A549 treated with AZD9567 at 1 μM for 4 hours (cell line): ENCODE measurements around the gene GLOD4. TPM values are rescaled to one million over a fixed set of nuclear protein-coding genes. Genes with fewer than 3 reads are reported as not detected.

ENCODE experiments used
- total RNA-seq: library from RNA; stranded (reverse); fragments of 200-300 nt; extraction: Qiagen RNA extraction; gene quantifications from 5 replicates; pipeline ENCODE4 v1.2.3, GENCODE V29; 2022; ENCODE audit not compliant: insufficient read depth

Gene GLOD4
- 96.4 to 146 TPM (median 104 TPM) in 5 replicates for total RNA-seq

DNA sequence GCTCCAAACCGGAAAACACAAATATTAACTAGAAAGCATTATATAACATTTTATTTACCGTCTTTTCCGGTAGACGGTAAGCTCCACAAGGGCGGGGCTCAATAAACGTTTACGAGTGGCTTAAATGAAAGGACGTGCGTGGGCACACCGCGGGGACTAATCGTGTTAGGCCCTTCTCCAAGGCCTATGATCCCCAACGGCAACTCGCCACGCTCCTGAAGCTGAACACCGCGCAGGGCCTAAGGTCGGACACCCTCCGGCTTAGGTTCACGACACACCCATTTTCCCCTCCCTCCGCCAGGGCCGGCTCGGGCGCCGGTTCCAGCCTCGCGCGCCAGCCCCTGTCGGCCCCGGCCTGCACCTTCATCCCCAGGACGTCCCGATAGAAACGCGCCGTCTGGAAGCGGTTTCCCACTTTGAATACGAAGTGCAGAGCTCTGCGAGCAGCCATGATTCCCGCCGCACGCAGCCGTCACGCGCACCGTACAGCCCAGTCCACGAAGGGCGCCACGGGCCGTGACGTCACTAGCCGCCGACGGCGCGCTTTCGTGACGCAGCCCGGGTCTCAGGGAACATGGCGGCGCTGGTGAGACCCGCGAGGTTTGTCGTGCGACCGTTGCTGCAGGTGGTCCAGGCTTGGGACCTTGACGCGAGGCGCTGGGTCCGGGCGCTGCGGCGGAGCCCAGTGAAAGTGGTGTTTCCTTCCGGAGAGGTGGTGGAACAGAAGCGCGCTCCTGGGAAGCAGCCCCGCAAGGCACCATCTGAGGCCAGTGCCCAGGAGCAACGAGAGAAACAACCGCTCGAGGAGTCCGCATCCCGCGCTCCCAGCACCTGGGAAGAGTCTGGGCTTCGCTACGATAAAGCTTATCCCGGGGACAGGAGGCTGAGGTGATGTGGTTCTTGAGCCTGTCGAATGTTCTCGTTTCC lies at the start of gene GLOD4, which contains the start of gene MRM3:
GLOD4 (minus strand) TSS at position 476 of the 927 bp plus-strand sequence; CDS start at position 451, 25 bp downstream.
MRM3 (plus strand) TSS at position 549 of the 927 bp plus-strand sequence; CDS start at position 575, 26 bp downstream.

GRCh38 chr17:752002-752619 lies 30.0 kb downstream of the GLOD4 start, which contains the start of gene GEMIN4:
Gene GEMIN4 (minus strand): TSS chr17:752264. CDS start chr17:752142, 122 bp downstream.

GRCh38 chr17:732067-732901 lies 49.8 kb downstream of the GLOD4 start, which contains the start of gene TLCD3A:
Gene TLCD3A (plus strand): TSS chr17:732596. CDS start chr17:732648, 52 bp downstream.

Other genes starting within 250 kb of the GLOD4 start
- 23.7 to 48.1 TPM (median 27.9 TPM) in 5 replicates for gene VPS53, start 67.4 kb downstream of the GLOD4 start, total RNA-seq
- gene TLCD3A, start 49.7 kb downstream of the GLOD4 start, total RNA-seq = 59.2 to 67.5 TPM (median 62.0 TPM) in 5 replicates
- gene GEMIN4, start 30.0 kb downstream of the GLOD4 start, total RNA-seq = 52.9 to 62.6 TPM (median 60.4 TPM) in 5 replicates
- gene MRM3, start 73 bp upstream of the GLOD4 start, total RNA-seq = 39.0 to 47.1 TPM (median 44.9 TPM) in 5 replicates
- gene NXN, start 197.5 kb upstream of the GLOD4 start, total RNA-seq = 26.1 to 34.7 TPM (median 27.5 TPM) in 5 replicates
- gene TIMM22, start 214.8 kb upstream of the GLOD4 start, total RNA-seq = 29.3 to 30.6 TPM (median 30.2 TPM) in 5 replicates